Fibroblast of lung (primary cell): ENCODE data around the gene SH3TC1. TPM values are rescaled to one million over a fixed set of nuclear protein-coding genes. Genes with fewer than 3 reads are reported as not detected.

ENCODE experiments used
- DNase-seq, 2 donors: peaks; one replicate each; pipeline versions ENCODE4 v3.0.0 to v3.0.0-alpha.2; 2010; ENCODE audit warnings: low read depth in 2 of 2
- H2AFZ ChIP-seq: 2 replicates; pipeline ENCODE4 v1.5.1; 2012; ENCODE audit warnings: low read length, control low read depth, inconsistent platforms
- H3K27ac ChIP-seq: 2 replicates; pipeline ENCODE4 v1.5.1; 2011; ENCODE audit warnings: low read length, control low read depth; ENCODE audit not compliant: insufficient read depth
- H3K27me3 ChIP-seq: 2 replicates; pipeline ENCODE4 v1.5.1; 2011; ENCODE audit warnings: mild to moderate bottlenecking, low read length; ENCODE audit not compliant: control insufficient read depth, insufficient read depth
- H3K36me3 ChIP-seq: 2 replicates; pipeline ENCODE4 v1.5.1; 2011; ENCODE audit warnings: low read length; ENCODE audit not compliant: control insufficient read depth, insufficient read depth
- H3K4me1 ChIP-seq: 2 replicates; pipeline ENCODE4 v1.5.1; 2011; ENCODE audit warnings: low read length; ENCODE audit not compliant: control insufficient read depth, insufficient read depth; ENCODE audit errors: extremely low read depth
- H3K4me2 ChIP-seq: 2 replicates; pipeline ENCODE4 v1.5.1; 2011; ENCODE audit warnings: low read length, control low read depth; ENCODE audit not compliant: insufficient read depth; ENCODE audit errors: extremely low read depth
- H3K4me3 ChIP-seq, 4 experiments: fragments of 200-600 bp in 1 of 4; sonication (generic) in 1 of 4; replicated peaks in 1 of 4; 2 replicates each; pipeline ENCODE4 v1.5.1; 2011 to 2016; ENCODE audit warnings: low read length in 4 of 4, low read depth in 3 of 4, mild to moderate bottlenecking in 3 of 4, control low read depth in 2 of 4, inconsistent platforms in 1 of 4, mixed read lengths in 1 of 4; ENCODE audit not compliant: insufficient read depth in 1 of 4; ENCODE audit errors: control extremely low read depth in 1 of 4
- H3K79me2 ChIP-seq: 2 replicates; pipeline ENCODE4 v1.5.1; 2012; ENCODE audit warnings: mild to moderate bottlenecking, low read length, inconsistent platforms; ENCODE audit not compliant: control insufficient read depth, insufficient read depth
- H3K9ac ChIP-seq: 2 replicates; pipeline ENCODE4 v1.5.1; 2011; ENCODE audit warnings: mild to moderate bottlenecking, low read length, control low read depth; ENCODE audit not compliant: insufficient read depth
- H3K9me3 ChIP-seq: 2 replicates; pipeline ENCODE4 v1.5.1; 2012; ENCODE audit warnings: low read depth, low read length; ENCODE audit not compliant: control insufficient read depth, insufficient read depth
- H4K20me1 ChIP-seq: 2 replicates; pipeline ENCODE4 v1.5.1; 2011; ENCODE audit warnings: low read length; ENCODE audit not compliant: control insufficient read depth, insufficient read depth; ENCODE audit errors: extremely low read depth
- CTCF ChIP-seq, 2 donors: IDR thresholded peaks in 1 of 2; conservative IDR thresholded peaks in 1 of 2; 1 replicate in 1 of 2; 2 replicates in 1 of 2; pipeline ENCODE4 v1.5.1; 2011 to 2012; ENCODE audit warnings: low read length in 2 of 2, control low read depth in 1 of 2, inconsistent platforms in 1 of 2, low read depth in 1 of 2, mild to moderate bottlenecking in 1 of 2
- EZH2 ChIP-seq: IDR thresholded peaks from 2 replicates; pipeline ENCODE4 v1.5.1; 2012; ENCODE audit warnings: low read length, control low read depth, mild to moderate bottlenecking; ENCODE audit errors: missing control alignments
- polyA plus RNA-seq, 2 donors: library from polyadenylated mRNA; depleted of rRNA in 1 of 2; stranded (reverse) in 1 of 2; unstranded in 1 of 2; fragments of >200 nt; gene quantifications; 2 replicates each; pipeline ENCODE4 v1.2.1, GENCODE V29; 2011 to 2012; ENCODE audit warnings: missing spikeins in 1 of 2
- total RNA-seq: library from RNA; depleted of rRNA; stranded (reverse); fragments of >200 nt; gene quantifications from 2 replicates; pipeline ENCODE4 v1.2.1, GENCODE V29; 2014

SH3TC1 gene
- total and polyA plus RNA-seq, 2 donors (not counting 1 experiment from before 2014, with no cell fraction given), result 3.3 to 11.6 TPM

GRCh38 chr4:8199594-8200301 lies 658 bp downstream of the SH3TC1 start:
- H3K27me3 ChIP-seq, result no peaks in the 10 kb centered on the region
- no peaks in the 10 kb centered on the region for H4K20me1 ChIP-seq
- no peak for DNase-seq
- no peaks in the 10 kb centered on the region for H3K36me3 ChIP-seq
- H3K4me2 ChIP-seq, result peak overlapping the region; percentile 79
- no peak overlapping the region for H2AFZ ChIP-seq
- TF ChIP-seq EZH2 (no peak), CTCF (conservative IDR thresholded peaks at IDR 0.05 in 1 of 2, IDR thresholded peaks at IDR 0.05 in 1 of 2; ENCODE audit: low read depth in 1 of 2, low read length in 2 of 2) (no peak)
- no peaks in the 10 kb centered on the region for H3K9me3 ChIP-seq
- H3K4me3 ChIP-seq, result peak overlapping the region; percentile 26 to 38 (median 31)
- H3K27ac ChIP-seq, result peak overlapping the region; percentile 61
- H3K4me1 ChIP-seq, result peaks cover 23% of the 10 kb centered on the region
- peak overlapping the region; percentile 69 for H3K9ac ChIP-seq
- no peaks in the 10 kb centered on the region for H3K79me2 ChIP-seq

DNA sequence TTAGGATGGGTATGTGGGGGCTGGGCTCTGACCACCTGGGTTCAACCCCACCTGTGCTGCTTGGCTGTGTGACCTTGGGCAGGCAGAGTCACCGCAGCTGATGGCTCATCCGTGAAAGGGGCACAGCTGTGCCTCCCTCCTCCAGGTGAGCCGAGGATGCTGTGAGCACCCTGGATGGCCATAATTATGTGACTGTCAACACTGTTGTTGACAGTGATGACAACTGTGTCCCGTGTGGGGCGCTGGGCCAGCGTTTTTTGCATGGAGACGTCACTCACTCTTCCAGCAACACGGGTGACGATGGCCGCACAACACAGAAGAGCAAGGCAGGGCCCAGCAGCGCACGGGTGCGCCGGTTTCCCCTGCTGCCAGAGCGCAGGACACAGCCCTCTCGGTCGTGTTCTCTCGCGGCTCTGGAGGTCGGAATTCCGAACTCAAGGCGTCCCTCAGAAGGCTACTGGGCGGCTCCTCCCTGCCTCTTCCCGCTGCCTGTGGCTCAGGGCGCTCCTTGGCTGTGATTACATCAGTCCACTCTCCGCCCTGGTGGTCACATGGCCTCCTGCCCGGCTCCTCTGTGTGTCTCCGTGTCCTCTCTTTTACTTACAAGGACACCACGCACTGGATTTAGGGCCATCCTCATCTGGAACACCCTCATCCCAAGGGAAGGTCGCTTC lies 1.3 kb downstream of the SH3TC1 start:
- peak overlapping the region in 1 of 4 experiments; percentile 6 for H3K4me3 ChIP-seq
- H3K4me2 ChIP-seq, result peak overlapping the region; percentile 23
- H3K36me3 ChIP-seq, result no peaks in the 10 kb centered on the region
- H3K27me3 ChIP-seq, result no peaks in the 10 kb centered on the region
- no peak for TF ChIP-seq EZH2
- no peak for TF ChIP-seq CTCF (conservative IDR thresholded peaks at IDR 0.05 in 1 of 2, IDR thresholded peaks at IDR 0.05 in 1 of 2; ENCODE audit: low read depth in 1 of 2, low read length in 2 of 2)
- H3K27ac ChIP-seq, result peak overlapping the region; percentile 52
- H2AFZ ChIP-seq, result peak overlapping the region; percentile 1
- DNase-seq, result peak in 1 of 2 donors; percentile 69
- no peaks in the 10 kb centered on the region for H3K9me3 ChIP-seq
- H3K9ac ChIP-seq, result peak overlapping the region; percentile 40
- no peaks in the 10 kb centered on the region for H4K20me1 ChIP-seq
- H3K4me1 ChIP-seq, result peaks cover 23% of the 10 kb centered on the region
- no peaks in the 10 kb centered on the region for H3K79me2 ChIP-seq

DNA sequence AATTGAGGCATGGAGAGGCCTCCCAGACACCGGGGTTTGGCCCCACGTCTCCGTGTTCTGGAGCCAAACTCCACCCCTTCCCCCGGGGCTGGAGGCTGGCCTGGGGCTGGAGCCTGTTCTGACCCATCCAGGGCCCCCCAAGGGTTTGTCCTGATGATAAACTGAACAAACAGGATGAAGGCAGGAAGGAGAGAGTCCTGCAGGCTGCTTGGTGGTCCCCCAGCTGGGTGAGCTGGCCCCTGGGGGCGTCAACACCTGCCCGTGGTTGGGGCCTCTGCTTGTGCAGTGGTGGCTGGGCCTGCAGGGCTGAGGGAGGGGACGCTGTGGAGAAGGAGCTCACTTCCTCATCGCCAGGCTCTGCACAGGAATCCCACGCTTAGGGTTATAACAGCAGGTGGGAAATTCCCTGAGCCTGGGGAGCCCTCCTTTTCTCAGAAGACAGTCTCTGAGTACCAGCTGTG lies 2.3 kb downstream of the SH3TC1 start:
- no peak overlapping the region for H3K4me2 ChIP-seq
- H3K4me1 ChIP-seq, result peaks cover 23% of the 10 kb centered on the region
- H3K9me3 ChIP-seq, result no peaks in the 10 kb centered on the region
- H3K36me3 ChIP-seq, result no peaks in the 10 kb centered on the region
- no peak overlapping the region for H2AFZ ChIP-seq
- no peaks in the 10 kb centered on the region for H4K20me1 ChIP-seq
- H3K27me3 ChIP-seq, result no peaks in the 10 kb centered on the region
- no peak overlapping the region for H3K4me3 ChIP-seq
- no peak for TF ChIP-seq CTCF (conservative IDR thresholded peaks at IDR 0.05 in 1 of 2, IDR thresholded peaks at IDR 0.05 in 1 of 2; ENCODE audit: low read depth in 1 of 2, low read length in 2 of 2)
- no peak for TF ChIP-seq EZH2
- H3K27ac ChIP-seq, result no peak overlapping the region
- no peaks in the 10 kb centered on the region for H3K79me2 ChIP-seq
- no peak overlapping the region for H3K9ac ChIP-seq
- no peak for DNase-seq
